ENCODE measurements around the gene CALM3. TPM values are rescaled to one million over a fixed set of nuclear protein-coding genes. Genes with fewer than 3 reads are reported as not detected.
"Not testable (repeated sequence)": the region's sequence is repeated elsewhere in the genome, so short reads cannot be mapped to it uniquely, and the experiment has no call there.

The CALM3 gene
- total RNA-seq, 2 donors from 2014 or later = 182 to 244 TPM

DNA sequence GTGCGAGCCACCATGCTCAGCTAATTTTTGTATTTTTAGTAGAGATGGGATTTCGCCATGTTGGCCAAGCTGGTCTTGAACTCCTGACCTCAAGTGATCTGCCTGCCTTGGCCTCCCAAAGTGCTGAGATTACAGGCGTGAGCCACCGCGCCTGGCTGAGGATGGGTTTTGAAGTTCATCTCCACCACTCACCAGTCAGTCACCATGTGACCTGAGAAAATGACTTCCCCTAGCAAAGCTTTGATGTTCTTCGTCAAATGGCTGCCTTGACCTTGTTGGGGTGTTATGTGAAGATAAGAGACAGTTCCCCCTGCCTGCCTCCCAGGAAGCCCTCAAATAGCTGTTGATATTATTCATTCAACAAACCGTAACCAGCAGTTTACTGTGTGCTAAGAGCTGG is 27.8 kb downstream of the CALM3 start:
- intact Hi-C loops (cut with DNase I); DNase-seq (ENCODE audit: low spot score): not testable (repeated sequence)

GRCh38 chr19:46629546-46630025 is 28.5 kb downstream of the CALM3 start:
- DNase-seq (ENCODE audit: low spot score) = no peak
- intact Hi-C loops (cut with DNase I) = no loop called here

DNA sequence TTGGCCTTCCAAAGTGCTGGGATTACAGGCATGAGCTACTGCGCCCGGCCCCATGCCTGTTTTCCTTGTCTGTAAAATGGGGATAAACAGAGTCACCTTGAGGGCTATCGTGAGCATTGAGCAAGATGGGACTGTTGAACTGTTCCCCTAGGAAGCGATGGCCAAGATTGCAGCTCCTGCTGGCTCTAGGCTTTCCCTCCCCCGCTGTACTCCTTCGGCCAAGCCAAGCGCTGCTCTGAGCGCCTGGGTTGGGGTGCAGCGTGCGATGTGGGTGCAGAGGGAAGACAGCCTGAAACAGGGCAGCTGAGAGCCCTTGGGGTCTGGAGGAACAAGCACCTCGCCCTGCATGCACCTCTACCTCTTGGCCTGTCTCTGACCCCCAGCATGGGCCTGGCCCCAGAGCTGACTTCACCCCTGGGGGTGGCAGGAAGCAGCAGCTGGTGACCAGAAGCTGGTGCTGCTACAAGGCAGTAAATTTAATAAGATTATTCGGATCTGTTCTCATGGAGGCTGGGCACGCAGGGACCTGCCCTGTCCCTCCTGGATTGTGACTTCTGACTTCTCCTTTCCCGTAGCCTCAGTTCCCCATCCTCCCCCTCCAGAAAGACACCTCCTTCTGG is 29.6 kb downstream of the CALM3 start:
- intact Hi-C loops (cut with DNase I) = no loop called here
- DNase-seq (ENCODE audit: low spot score) = no peak

- intact Hi-C loops (cut with DNase I) = no loop called here
- DNase-seq (ENCODE audit: low spot score) = no peak
Measured at GRCh38 chr19:46631481-46631880, 30.4 kb downstream of the CALM3 start.

DNA sequence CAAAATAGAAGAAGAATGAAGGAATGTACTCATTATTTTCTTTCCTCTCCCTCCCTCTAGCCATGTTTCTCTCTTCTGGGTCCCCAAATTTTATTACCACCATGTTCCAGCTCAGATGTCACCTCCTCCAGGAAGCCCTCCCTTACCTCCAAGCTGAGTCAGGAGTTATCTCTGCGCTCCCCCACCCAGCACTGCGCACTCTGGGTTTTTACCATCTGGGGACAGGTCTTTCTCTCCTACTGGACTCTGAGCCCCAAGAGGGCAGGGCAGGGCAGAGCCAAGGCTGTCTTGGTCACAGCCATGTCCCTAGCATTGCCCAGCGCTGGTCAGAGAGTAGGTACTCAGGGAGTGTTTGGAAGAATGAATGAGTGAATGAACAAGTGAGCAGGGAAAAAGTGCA is 32.0 kb downstream of the CALM3 start:
- intact Hi-C loops (cut with DNase I) = no loop called here
- no peak for DNase-seq (ENCODE audit: low spot score)

DNA sequence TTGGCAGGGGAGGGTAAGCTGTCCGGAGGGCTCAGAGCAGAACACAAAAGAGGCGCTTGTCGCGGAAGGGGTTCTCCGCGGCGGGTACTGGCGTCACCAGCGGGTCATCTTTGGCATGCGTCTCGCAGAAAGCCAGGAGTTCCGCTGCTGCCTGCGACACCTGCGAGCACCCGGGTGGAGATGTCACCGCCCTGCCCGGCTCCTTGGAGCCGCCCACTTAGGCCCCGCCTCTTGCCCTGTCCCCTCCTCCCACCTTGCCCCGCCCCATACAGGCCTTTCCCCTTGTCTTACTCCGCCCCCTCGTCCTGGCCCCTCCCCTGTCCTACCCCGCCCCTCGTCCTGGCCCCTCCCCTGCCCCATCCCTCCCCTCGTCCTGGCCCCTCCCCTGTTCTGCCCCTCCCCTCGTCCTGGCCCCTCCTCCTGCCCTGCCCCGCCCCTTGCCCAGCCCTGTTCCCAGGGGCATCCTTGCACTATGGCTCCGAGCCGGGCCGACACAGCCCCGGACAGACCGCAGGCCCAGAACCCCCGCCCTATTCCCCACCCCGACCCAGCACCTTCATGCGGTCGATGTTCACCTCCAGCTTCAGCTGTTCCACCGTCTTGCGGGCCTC is 33.0 kb downstream of the CALM3 start:
- intact Hi-C loops (cut with DNase I) = no loop called here
- DNase-seq (ENCODE audit: low spot score) = peak; percentile 96

GRCh38 chr19:46634656-46635218 is 33.6 kb downstream of the CALM3 start:
- DNase-seq (ENCODE audit: low spot score) = no peak
- intact Hi-C loops (cut with DNase I) = no loop called here

DNA sequence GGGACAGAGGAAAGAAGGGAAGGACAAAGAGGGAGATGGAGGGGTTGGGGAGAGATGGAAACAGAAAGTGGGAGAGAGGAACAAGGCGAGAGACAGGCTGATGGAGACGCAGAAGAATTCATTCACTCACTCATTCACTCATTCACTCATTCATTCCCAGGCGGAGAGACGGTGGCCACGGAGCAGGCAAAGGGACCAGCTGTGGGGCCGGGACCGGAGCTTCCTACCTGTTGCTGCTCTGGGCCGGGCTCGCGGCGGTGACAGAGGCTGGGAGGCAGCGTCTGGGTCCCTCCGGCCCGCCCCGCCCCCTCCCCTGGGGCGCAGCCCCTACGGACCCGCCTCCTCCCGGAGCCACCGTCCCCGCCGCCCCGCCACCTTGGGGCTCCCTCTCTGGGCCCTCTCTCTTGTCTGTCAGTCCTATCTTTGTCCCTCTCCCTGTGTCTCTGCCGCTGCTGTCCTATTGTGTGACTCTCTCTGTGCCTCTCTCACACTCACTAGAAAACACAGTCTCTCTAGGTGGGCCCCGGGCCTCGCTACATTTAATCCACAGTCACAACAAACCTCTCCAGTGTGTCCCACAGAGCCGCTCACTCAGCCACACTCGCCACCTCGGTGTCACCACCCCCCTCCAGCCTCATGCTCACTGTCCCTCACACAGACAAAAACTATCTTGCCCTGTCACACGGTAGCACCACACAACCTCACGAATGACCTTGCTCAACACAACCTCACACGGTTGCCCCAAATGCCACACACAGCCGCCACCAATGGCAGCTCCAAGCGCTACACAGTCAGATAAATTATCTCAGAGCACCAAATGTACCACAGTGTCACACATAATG is 35.0 kb downstream of the CALM3 start, which contains the start of gene GNG8:
Gene GNG8, minus strand, starts transcription at position 283 of the 842 bp plus-strand sequence. CDS start 1,520 bp downstream, outside the sequence.
- intact Hi-C loops (cut with DNase I) = no loop called here
- DNase-seq (ENCODE audit: low spot score) = no peak

- intact Hi-C loops (cut with DNase I) = no loop called here
- no peak for DNase-seq (ENCODE audit: low spot score)
Measured at GRCh38 chr19:46637224-46637623, 36.1 kb downstream of the CALM3 start.

GRCh38 chr19:46639358-46640182 is 38.4 kb downstream of the CALM3 start:
- DNase-seq (ENCODE audit: low spot score) = peak; percentile 88
- intact Hi-C loops (cut with DNase I) = no loop called here

DNA sequence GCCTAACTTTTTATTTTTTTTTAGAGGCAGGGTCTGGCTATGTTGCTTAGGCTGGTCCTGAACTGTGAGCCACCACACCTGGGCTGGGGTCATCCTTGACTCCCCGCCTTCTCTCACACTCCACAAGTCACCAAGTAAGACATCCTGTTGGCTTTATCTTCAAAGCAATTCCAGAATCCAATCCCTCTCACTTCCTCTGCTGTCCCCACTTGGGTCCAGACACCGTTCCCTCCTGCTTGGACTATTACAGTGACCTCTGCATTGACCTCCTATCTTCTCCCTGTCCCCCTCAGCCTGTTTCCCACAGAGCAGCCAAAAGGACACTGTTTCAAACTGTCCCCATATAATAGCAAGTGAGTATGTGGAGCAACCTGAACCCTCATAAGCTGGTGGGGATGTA is 39.5 kb downstream of the CALM3 start:
- DNase-seq (ENCODE audit: low spot score) = no peak
- intact Hi-C loops (cut with DNase I) = no loop called here

DNA sequence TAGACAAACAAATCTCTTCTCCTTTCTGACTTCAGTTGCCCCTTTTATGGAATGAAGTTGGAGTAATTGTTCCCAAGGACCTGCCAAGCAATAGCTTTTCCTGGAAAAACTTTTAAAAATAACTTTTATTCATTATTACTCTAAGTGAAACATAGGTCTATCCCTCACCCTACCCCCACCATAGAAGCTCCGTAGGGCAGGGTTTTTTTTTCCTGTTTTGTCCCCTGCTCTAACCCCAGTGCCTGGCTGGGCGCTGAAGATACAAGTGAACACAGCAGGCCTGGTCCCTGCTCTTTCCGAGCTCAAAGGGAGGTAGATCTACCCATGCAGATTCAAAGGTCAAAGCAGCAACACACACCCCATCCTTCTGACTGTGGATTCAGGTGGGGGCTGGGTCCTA is 43.6 kb downstream of the CALM3 start:
- no peak for DNase-seq (ENCODE audit: low spot score)
- intact Hi-C loops (cut with DNase I) = no loop called here

DNA sequence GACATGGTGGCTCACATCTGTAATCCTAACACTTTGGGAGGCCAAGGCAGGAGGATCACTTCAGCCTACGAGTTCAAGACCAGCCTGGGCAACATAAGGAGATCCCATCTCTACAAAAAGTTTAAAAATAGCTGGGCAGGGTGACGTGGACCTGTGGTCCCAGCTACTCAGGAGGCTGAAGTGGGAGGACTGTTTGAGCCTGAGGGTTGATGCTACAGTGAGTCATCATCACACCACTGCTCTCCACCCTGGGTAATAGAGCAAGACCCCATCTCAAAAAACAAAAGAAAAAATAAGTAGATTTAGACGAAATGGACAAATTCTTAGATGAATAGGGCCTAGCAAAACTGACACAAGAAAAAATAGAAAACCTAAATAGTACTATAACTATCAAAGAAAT is 45.3 kb downstream of the CALM3 start:
- no peak for DNase-seq (ENCODE audit: low spot score)
- intact Hi-C loops (cut with DNase I) = no loop called here

DNA sequence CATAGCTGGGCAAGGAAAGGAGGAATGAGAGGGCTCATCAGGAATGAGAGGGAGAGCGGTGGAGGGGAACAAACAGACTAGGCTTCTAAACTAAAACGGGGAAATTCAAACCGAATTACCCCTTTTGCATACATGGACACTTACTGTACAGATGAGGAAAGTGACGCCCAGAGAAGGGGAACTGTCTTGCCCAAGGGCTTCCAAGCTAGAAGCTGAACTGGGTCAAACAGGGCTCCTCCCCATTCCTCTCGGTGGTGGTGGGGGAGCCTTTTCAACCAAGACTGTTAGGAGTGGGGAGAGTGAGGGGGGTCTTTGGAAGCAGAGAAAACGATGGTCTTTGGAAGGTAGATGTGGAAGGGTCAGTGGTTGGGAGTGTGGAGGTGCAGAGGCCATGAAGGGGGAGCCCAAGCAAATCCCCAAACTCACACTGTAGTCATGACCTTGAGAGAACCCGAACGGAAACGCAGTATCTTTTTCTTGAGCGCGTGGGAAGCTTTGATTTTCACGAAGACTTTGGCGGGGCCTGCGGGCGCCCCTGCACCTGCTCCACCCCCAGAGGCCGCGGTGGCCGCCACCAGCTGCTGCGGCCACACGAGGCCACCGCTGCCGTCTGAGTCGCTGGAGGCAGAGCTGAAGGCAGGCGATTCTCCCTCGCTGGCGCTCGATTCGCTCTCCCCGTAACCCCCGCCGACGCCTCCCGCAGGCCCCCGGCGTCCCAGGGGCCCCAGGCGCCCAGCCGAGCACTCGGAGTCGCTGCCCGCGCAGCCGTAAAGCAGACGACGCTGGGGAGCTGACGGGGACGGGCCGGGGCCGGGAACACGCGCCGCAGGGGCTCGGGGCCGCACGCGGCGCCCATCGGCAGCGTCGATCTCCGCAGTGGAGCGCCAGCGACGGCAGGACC is 47.2 kb downstream of the CALM3 start:
- no peak for DNase-seq (ENCODE audit: low spot score)
- intact Hi-C loops (cut with DNase I) = no loop called here

DNA sequence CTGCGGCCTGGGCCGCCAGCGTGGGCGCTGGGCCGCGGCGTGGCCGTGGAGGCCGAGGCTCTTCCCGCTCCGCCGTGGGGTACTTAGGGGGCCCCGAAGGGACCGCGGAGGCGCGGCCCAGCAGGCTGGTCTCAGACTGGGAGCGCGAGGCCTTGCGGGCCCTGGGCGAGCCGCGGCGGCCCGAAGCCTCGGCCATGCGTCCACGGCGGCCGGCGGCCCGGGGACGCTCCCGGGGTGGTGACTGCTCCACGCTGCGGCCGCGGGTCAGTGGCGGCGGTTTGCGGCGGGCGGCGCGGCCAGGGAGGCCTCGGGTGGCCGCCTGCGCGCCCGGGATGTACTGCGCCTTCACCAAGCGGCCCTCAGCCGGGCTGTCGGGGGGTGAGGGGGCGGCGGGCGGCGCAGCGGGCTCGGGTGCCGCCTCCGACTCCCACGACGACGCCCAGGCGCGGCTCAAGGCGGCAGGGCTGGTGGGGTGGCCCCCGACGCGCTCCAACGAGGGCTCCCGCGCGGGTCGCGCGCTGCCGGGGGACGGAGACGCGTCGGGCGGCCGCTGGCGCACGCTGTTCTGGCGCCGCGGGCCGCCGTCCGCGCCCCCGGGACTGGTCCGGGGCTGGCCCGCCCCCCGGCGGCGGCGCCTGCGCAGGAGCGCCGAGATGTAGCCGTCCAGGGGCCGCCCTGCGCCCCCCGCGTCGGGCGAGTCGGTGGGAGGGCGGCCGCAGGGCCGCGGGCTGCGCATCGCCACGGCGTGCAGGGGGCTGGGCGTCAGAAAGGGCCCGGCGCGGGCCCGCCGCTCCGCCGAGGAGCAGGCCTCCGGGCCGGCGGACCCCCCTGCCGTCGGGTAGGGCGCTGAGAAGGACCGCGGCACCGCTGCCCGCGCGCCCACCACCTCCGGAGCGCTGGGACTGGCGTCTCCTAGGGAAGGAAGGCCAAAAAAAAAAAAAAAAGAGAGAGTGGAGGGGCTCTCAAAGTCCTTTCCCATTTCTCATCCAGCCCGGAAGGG is 48.1 kb downstream of the CALM3 start:
- no peak for DNase-seq (ENCODE audit: low spot score)
- intact Hi-C loops (cut with DNase I) = no loop called here

DNA sequence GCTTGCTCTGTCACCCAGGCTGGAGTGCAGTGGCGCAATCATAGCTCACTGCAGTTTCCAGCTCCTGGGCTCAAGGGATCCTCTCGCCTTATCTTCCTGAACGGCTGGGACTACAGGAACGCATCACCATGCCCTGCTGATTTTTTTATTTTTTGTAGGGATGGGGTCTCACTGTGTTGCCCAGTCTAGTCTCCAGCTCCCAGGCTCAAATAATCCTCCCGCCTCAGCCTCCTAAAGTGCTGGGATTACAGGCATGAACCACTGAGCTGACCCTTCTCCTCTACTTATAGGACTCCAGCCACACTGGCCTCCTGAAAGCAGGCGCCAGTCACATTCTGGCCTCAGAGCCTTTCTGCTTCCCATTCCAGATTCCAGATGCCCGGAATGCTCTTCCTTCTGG is 49.3 kb downstream of the CALM3 start:
- intact Hi-C loops (cut with DNase I) = no loop called here
- no peak for DNase-seq (ENCODE audit: low spot score)

- intact Hi-C loops (cut with DNase I) = no loop called here
- DNase-seq (ENCODE audit: low spot score) = no peak
Measured at GRCh38 chr19:46654621-46655152, 53.6 kb downstream of the CALM3 start.

All from posterior vena cava (tissue), 2 donors.